SHP77 treated with DMSO at 0.1 percent for 48 hours (cell line): ENCODE measurements around the gene UQCRC1.

ENCODE experiments used
- DNase-seq: peaks from one replicate; lab custom pipeline; 2025; lab: John Stamatoyannopoulos, UW

The UQCRC1 gene

GRCh38 chr3:48571938-48572337 lies 37.5 kb downstream of the UQCRC1 start:
- DNase-seq, result no peak

GRCh38 chr3:48569808-48570450 lies 39.5 kb downstream of the UQCRC1 start:
- DNase-seq, result no peak

- no peak for DNase-seq
Observed at GRCh38 chr3:48569400-48569799, 40.0 kb downstream of the UQCRC1 start.

GRCh38 chr3:48568476-48568875 lies 41.0 kb downstream of the UQCRC1 start:
- DNase-seq, result no peak

GRCh38 chr3:48567500-48567899 lies 41.9 kb downstream of the UQCRC1 start:
- DNase-seq, result no peak

- no peak for DNase-seq
Observed at GRCh38 chr3:48567090-48567489, 42.4 kb downstream of the UQCRC1 start.

GRCh38 chr3:48566401-48566760 lies 43.1 kb downstream of the UQCRC1 start:
- no peak for DNase-seq

GRCh38 chr3:48565591-48566400 lies 43.6 kb downstream of the UQCRC1 start:
- peak; percentile 28 for DNase-seq

GRCh38 chr3:48565186-48565585 lies 44.3 kb downstream of the UQCRC1 start:
- no peak for DNase-seq

GRCh38 chr3:48564667-48565066 lies 44.8 kb downstream of the UQCRC1 start:
- no peak for DNase-seq

- DNase-seq, result no peak
Observed at GRCh38 chr3:48564022-48564421, 45.4 kb downstream of the UQCRC1 start.

- DNase-seq, result no peak
Observed at GRCh38 chr3:48563382-48563918, 46.0 kb downstream of the UQCRC1 start, which contains the start of gene UCN2. Gene UCN2 (minus strand): TSS chr3:48563781. CDS start chr3:48563124, 657 bp downstream.

GRCh38 chr3:48562367-48563095 lies 46.9 kb downstream of the UQCRC1 start:
- no peak for DNase-seq

GRCh38 chr3:48561045-48561736 lies 48.3 kb downstream of the UQCRC1 start:
- DNase-seq, result peak; percentile 23

- DNase-seq, result peak; percentile 46
Observed at GRCh38 chr3:48560648-48561018, 48.8 kb downstream of the UQCRC1 start.

- DNase-seq, result no peak
Observed at GRCh38 chr3:48558493-48559134, 50.8 kb downstream of the UQCRC1 start.

- DNase-seq, result peak; percentile 93
Observed at GRCh38 chr3:48556796-48557626, 52.4 kb downstream of the UQCRC1 start, which contains the start of gene PFKFB4. Gene PFKFB4 (minus strand): TSS chr3:48556803. CDS start chr3:48556777, 26 bp downstream.

GRCh38 chr3:48555949-48556795 lies 53.3 kb downstream of the UQCRC1 start:
- no peak for DNase-seq

- DNase-seq, result no peak
Observed at GRCh38 chr3:48555231-48555948, 54.1 kb downstream of the UQCRC1 start.
